HG03196 (cell line): ENCODE data around the gene EED.
"Not testable (repeated sequence)": the region's sequence is repeated elsewhere in the genome, so short reads cannot be mapped to it uniquely, and the experiment has no call there.

Experiments used
- ATAC-seq: cut with Tn5 transposase; IDR thresholded peaks from one replicate; pipeline ENCODE4 v1.9.1; 2021; ENCODE audit not compliant: unreplicated experiment

The EED gene

DNA sequence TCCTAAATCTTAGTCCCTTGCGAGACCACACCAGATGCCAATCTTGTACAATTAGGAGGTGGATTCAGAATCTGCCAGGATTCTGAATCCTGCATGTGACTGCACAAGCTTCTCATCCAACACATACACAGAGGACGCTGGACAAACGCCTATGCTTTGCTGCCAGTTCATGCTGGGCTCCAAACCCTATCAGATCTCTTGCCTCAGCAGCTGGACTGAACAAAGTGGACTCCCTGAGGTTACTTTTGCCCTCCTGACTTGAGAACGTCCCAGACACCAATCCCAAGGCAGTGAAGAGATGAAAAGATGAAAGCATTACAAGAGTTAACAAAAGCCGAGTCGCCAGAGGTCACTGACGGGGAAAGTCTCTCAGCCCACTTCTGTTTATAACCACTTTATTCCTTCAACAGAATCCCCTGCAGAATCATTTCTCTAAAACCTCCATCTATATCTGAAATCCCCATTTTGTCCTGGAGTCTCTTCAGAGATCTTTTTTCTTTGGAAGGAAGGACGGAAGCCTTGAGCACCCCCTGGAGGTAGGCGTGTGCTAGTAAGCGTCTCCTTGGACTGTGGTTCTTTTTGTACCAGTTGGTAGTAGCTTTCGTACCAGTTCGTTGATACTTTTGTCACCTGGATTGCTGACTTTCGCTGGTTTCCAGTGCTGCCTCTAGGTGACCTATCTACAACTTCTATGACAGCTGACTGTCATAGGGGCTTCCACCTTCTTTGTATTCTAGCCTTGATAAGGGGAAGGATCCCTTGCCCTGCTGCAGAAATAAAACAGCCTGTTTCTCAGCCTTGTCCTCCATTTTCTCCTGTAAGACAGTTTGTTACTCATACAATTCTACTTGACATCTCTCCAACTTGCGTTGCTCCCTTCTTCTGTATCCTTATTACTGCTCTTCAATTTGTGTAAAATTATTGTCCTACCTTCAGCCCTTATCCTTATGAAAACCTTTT lies 26.1 kb upstream of the EED start:
- ATAC-seq, result peak; percentile 38

DNA sequence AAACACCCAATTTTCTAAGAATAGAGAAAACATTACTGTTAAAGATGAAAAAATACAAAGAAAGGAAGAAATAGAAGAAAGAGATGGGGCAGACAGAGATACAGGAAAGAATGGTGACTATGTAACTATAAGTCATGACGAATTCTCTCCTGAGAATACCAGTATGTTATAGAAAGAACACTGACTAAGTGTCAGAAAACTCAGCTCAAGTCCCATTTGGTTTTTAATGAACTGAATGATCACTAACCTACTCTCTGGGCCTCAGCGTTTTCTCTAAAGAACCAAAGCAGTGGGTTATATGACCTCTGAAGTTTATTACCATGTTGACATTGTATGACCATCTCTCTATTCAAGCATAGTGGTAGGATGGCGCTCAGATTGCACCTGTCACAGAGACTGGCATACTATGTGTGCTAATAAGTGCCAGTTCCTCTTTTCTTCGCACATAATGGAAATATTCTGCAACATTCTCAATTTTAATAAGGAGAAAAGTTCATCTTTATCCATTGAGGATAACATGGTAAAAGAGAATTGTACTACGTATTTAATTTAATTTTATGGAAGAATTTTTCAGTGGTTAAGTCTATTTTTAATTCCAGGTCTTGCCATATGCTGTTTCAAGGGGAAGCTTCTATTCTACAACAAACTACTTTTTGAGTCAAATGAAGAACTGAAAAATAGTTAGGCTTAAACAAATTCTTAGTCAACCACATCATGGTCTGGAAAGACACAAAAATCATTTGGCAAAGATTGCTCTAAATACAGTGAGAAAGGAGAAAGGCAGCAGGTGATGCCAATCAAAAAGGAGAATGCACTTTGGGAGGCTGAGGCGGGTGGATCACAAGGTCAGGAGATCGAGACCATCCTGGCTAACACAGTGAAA lies 25.0 kb upstream of the EED start:
- ATAC-seq, result peak; percentile 79

DNA sequence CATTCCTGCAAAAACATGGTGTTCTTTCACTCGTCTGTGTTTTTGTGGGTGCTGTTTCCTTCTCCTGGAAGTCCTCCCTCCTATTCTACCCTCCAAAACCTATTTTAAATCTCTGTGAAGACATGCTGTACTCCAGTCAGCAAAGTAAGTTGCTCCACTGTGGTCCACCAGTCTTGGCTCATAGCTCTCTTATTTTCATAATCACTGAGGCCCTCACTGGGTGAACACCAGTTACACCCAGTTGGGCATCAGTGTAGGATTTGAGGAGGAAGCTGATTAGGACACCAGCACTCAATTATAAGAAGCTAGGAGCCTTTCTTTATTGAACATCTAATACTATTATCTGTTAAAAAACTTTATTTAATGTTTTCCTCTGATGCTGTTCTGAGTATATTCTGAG lies 23.9 kb upstream of the EED start:
- no peak for ATAC-seq

DNA sequence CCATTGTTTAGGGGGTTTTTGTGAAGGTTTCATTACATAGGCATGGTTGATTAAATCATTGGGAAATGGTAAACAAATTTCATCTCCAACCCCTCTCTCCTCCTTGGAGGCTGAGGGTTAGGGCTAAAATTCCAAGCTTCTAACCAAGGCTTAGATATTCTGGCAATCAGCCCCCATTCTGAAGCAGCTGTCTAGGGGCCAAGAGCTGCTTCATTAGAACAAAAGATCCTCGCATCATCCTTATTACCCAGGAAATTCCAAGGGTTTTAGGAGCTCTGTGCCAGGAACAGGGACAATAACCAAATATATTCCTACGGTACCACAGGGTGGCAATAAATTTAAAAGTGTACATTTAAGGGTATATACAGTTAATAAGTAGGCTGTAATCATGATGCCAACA lies 22.5 kb upstream of the EED start:
- no peak for ATAC-seq

DNA sequence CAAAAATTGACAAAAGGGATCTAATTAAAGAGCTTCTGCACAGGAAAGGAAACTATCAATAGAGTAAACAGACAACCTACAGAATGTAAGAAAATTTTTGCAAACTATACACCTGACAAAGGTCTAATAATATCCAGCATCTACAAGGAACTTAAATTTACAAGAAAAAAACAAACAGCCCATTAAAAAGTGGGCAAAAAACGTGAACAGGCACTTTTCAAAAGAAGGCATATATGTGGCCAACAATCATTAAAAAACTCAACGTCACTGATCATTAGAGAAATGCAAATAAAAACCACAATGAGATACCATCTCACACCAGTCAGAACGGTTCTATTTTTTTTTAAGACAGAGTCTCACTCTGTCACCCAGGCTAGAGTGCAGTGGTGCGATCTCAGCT lies 20.0 kb upstream of the EED start:
- not testable (repeated sequence) for ATAC-seq

DNA sequence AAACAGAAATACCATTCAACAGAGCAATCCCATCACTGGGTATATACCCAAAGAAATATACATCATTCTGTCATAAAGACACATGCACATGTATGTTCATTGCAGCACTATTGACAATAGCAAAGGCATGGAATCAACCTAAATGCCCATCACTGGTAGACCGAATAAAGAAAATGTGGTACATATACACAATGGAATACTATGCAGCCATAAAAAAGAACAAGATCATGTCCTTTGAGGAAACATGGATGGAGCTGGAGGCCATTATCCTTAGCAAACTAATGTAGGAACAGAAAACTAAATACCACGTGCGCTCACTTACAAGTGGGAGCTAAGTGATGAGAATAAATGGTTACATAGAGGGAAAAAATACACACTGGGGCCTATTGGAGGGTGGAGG lies 19.2 kb upstream of the EED start:
- ATAC-seq, result not testable (repeated sequence)

DNA sequence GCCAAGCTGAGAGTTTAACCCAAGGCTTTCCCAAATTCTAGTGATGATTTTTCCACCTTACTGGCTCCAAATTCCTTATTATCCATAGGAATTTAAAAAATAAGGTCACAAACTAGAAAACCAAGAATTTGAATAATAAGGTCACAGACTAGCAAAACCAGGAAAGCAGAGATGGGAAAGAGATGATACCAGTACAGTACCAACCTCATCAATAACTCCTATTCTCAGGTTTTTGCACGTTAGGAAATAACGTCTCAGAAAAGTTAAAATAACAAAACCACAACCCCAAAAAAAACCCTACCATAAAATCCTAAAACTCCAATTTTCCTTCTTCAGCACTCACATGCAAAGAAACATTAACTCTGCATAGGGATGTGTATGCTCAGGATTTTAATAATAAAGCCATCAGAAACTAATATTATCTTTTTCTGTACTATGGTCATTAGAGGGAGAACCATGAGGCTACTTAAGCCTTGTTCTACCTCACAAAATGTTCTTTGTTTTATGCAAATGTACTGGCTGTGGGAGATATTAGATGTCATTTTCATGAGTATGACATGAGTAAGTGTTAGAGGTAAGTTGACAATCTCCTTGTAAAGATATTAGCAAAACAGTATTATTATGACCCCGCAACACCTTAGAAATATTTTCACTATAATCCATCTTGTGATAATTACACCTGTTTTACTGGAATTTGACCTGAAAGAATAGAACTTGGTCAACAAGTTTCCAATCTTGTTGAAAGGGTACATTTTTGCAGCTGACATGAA lies 16.1 kb upstream of the EED start:
- ATAC-seq, result no peak

DNA sequence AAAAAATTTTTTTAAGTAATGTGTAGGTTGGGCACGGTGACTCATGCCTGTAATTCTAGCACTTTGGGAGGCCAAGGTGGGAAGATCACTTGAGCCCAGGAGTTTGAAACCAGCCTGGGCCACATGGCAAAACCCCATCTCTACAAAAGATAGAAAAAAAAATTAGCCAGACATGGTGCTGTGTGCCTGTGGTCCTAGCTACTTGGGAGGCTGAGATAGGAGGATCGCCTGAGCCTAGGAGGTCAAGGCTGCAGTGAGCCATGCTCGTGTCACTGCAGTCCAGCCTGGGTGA lies 15.6 kb upstream of the EED start:
- ATAC-seq, result not testable (repeated sequence)

DNA sequence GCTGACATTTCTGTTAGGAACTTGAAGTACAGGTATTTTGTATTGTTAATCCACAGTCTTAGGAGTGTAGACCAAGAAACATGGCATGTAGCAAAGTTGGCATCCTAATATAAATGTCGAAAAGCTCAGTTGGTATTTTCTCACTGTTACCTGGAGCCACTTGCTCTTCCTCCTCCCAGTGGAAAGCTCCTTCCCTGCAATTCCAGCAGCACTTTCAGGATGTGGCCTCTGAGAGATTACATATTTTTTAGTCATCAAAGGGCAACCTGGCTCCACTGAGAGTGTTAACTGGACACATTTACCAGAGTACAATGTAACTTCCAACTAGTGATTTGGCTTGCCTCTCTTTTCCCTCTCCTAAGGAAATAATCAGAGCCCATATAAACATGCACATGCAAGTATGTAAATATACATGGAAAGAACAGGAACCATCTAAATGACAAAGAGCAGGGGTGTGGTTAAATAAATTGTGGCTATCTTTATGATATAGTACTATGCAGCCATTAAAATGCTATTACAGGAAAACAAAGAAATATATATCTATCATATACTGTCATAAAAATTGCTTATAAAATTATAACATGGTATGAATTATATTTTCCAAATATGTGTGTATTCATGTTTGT lies 14.3 kb upstream of the EED start:
- no peak for ATAC-seq

DNA sequence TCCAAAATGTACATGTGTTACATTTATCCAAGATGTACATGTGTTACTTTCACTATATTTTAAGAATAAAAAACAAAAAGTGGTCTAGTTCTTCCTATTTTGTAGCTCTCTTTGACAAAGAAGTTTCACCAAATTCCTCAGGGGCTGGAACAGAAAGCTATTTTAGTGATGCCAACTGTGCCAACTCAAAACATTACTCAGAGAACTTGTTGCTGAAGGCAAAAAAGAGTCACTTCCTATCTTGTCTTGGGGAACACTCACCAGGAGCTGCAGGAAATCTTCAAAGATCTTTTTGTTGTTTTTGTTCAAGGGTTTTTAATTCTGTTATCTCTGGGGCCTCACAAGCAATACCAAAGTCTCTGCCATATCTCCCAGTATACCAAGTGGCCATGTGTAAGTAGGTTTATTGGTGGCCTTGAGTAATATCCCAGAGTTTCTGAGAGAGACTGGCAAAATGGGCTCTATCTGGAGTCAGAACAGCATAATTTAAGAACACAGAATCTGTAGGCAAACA lies 13.6 kb upstream of the EED start:
- no peak for ATAC-seq

DNA sequence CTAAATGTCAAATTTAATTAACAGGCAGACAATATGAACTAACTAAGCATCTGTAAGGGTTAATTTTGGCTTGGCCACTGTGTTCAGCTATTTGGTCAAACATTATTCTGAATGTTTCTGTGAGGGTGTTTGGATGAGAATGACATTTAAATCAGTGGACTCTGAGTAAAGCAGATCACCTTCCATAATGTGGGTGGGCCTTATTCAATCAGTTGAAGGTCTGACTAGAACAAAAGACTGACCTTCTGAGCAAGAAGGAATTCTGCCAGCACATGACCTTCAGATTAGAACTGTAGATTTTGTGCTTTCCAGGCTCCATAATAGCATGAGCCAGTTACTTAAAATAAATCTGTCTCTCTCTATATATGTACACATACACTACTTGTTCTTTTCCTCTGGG lies 12.0 kb upstream of the EED start:
- ATAC-seq, result no peak

DNA sequence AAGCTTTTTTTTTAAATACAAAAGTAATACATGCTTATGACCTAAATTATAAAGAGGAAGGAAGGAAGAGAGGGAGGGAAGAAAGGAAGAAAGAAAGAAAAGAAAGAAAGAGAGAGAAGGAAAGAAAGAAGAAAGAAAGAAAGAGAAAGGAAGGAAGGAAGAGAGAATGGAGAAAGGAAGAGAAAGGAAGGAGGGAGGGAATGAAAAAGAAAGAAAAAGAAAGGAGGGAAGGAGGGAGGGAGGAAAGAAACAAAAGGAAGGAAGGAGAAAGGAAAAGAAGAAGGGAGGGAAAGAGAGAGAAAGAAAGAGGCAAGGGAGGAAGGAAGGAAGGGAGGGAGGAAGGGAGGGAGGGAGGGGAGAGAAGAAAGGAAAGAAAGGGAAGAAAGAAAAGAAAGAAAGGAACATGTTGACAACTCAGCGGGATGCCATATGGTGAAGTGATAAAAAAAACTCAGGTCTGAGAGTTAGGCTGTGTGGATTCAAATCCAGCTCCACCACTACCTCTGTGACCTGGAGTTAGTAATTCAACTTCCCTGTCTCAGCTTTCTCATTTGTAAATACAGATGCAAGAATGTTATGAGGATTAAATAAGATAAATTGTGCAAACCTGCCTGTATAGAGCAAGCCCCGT lies 9.6 kb upstream of the EED start:
- no peak for ATAC-seq

DNA sequence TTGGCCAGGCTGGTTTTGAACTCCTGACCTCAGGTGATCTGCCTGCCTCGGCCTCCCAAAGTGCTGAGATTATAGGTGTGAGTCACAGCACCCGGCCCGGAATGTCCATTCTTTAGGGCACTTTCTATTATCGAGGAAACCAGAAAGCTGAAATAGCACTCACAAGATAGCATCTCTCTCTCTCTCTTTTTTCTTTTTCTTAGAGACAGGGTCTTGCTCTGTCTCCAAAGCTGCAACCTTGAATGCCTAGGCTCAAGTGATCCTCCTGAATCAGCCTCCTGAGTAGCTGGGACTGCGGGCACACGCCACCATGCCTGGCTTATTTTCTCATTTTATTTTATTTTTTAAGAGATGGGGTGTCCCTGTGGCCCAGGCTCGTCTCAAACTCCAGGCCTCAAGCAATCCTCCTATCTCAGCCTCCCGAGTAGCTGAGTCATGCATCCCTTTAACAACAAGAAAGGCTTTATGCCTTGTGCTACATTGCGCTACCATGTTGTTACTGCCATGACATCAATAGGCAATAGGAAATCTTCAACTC lies 7.2 kb upstream of the EED start:
- ATAC-seq, result no peak

DNA sequence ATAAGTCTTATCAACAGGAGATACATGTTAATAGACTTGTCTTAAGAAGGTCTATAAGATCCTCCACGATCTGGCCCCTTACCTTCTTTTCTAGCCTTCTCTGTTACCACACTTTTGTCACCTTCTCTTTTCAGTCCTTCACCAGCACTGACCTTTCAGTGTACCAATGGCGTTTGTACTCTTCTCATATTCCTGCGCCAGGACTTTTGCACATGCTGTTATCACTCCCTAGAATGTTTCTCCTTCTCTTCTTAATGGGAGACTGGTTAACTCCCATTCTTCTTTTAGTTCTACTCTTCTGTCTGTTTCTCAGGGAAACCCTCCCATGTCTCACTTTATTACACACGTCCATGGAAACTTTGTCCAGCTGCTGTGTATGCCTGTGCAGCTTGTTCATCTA lies 4.4 kb upstream of the EED start:
- ATAC-seq, result no peak

DNA sequence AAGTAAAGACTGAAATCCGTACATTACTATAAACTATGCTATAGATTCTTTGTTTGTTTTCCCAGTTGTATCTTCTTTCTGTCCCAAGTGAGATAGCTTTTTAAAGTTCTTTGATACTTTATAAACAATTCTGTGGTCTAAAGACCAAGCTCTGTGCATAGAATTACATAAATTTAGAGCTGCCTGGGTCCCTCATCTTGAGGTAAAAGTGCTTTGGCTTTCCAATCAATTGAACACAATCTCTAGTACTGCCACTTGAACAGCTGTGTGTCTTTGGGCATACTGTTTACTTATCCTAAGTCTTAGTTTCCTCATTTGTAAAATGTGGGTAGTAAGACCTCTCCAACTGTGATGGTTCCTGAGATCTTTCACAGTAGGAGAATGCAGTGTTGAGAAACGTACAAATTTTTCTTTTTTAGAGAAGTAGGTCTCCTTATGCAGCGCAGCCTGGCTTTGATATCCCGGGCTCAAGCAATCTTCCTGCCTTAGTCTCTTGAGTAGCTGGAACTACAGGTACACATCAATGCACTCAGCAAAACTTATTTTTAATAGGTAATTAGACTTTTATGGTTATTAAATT lies 2.5 kb upstream of the EED start:
- ATAC-seq, result no peak

DNA sequence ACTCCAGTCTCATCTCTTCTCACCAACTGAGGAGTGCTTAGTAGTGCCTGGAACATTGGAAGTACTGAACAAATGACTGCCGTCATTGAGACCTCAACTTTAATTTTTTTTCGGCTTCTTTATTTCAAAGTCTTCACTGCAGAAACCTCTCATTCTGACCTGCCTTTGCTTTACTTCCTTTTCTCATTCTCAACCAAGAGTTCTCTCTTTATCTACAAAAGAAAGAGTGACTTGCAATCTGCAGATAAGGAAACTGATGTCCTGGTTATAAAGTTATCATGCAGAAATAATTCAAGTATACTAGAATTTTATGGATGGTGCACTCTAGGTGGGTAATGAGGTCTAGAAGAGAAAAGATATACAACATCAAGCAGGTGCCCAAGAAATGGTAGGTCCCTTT lies 1.2 kb upstream of the EED start:
- no peak for ATAC-seq

DNA sequence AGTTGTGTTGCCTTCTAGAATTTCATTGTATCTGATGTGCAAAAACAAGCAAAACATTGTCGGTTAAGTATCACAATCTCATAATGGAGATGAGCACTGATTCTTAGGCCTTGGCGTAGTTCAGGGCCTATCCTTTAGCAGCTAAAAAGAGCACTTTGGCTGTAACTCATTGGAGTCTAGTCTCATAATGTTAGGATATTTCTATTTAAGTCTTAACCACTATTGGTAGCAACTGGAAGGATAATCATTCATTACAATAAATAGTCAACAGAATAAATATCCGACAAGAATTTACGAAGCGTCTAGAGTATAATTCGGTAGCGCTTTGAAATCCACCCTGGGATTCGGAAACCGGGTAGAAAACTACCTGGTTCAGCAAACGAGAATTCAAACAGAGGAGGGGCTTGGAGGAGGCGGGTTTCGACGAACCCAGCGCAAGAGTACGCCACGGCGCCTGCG lies 461 bp upstream of the EED start:
- peak; percentile 77 for ATAC-seq

DNA sequence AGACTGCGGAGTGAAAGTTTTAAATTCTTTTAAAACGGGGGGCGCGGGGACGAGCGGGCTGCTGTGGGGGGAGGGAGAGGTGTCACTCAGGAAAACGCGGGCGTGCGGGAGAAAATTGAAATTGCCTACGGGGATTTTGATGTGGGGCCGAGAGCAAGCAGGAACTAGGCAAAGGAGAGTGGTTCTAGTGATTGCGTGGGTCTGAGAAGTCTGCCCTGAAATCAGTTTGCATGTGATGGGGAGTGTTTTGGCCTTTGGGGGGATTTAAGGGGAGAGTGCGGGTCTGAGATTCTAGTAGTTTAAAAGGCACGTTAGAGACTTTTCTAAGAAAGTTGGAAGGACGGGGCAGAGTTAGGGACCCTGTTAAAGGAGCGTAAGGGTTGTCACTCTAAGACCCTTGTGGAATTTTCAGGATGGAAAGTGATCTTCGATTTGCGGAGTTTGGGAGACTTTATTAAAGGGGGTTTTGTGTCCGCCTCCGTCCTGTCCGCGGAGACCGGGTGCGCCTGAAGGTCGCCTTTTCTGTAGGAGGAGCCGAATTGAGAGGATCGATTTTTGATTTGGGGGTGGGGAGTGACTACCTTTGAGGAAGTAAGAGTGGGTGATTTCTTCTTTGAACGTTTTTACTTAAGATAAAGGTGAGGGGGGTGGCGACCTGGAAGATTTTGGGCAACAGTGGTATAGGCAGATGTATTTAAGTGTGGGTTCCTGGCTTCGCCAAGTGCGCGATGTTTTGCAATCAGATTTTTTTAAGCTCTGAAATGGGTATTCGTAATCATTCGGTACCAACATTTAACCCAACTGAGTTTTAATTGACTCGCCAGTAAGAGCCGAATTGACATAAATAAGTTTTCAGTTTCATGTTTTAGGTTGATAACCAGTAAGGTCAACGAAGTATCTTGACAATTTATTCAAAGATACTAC lies 1.1 kb downstream of the EED start:
- ATAC-seq, result no peak

DNA sequence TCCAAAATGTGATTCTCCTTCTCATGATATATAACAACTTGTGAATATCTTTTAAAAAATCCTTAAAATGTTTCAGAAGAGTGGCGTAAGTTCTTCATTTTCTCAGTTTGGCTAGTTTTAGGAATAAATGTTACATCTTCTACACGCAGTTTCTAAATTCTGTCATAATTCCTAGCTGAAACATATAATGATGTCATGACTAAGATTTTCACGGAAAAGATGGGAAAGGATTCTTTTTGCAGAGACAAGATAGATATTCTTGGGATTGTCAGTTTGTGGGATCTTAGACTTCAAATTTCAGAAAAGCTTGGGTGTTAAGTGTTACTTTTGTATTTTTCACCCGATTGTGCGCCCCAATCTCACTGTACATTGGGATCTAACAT lies 1.7 kb downstream of the EED start:
- no peak for ATAC-seq
